Activated CD8-positive, alpha-beta memory T cell treated with anti-CD3 and anti-CD28 coated beads for 36 hours (primary cell): Measurements from ENCODE around the gene SLC36A2. TPM values are rescaled to one million over a fixed set of nuclear protein-coding genes. Genes with fewer than 3 reads are reported as not detected.
"Not testable (repeated sequence)": the region's sequence is repeated elsewhere in the genome, so short reads cannot be mapped to it uniquely, and the experiment has no call there.

ENCODE experiments used
- CTCF ChIA-PET: fragments of 350-600 bp; sonication (Branson Sonifier 250); formaldehyde crosslinking; loops from one replicate; lab custom pipeline; 2021; ENCODE audit warnings: antibody characterized with exemption; lab: Charles Lee
- POLR2A ChIA-PET: fragments of 350-600 bp; sonication (Branson Sonifier 250); formaldehyde crosslinking; loops from one replicate; lab custom pipeline; 2021; ENCODE audit warnings: antibody characterized with exemption; lab: Charles Lee
- total RNA-seq, 2 experiments: library from RNA; stranded (reverse); gene quantifications; one replicate each; pipeline ENCODE4 v1.2.3, GENCODE V29; 2021

Gene SLC36A2
- total RNA-seq, 2 experiments from 2014 or later: not detected

- CTCF ChIA-PET: interaction anchor here (0.6 kb wide), 1 partner anchor 23 kb away, joined by 4 read pairs; no protein-coding TSS in a partner anchor
Measured at GRCh38 chr5:151332857-151333256, 14.5 kb downstream of the SLC36A2 start.

GRCh38 chr5:151328734-151329133 is 18.6 kb downstream of the SLC36A2 start:
- ChIA-PET POLR2A (no interaction called here), CTCF (no interaction called here)

More at GRCh38 chr5:151332857-151333256, 14.5 kb downstream of the SLC36A2 start:
- POLR2A ChIA-PET: no interaction called here

- POLR2A ChIA-PET: no interaction called here
- CTCF ChIA-PET: no interaction called here
Measured at GRCh38 chr5:151327585-151327984, 19.8 kb downstream of the SLC36A2 start.

GRCh38 chr5:151326266-151326665 is 21.1 kb downstream of the SLC36A2 start:
- ChIA-PET CTCF (no interaction called here), POLR2A (no interaction called here)

GRCh38 chr5:151320481-151320880 is 26.9 kb downstream of the SLC36A2 start:
- ChIA-PET CTCF (no interaction called here), POLR2A (no interaction called here)

- POLR2A ChIA-PET: no interaction called here
- CTCF ChIA-PET: no interaction called here
Measured at GRCh38 chr5:151318850-151319732, 28.3 kb downstream of the SLC36A2 start.

GRCh38 chr5:151317871-151318270 is 29.5 kb downstream of the SLC36A2 start:
- POLR2A ChIA-PET: interaction anchor here (0.7 kb wide), 1 partner anchor 13 kb away, joined by 3 read pairs; no protein-coding TSS in a partner anchor

GRCh38 chr5:151315998-151316597 is 31.3 kb downstream of the SLC36A2 start:
- ChIA-PET CTCF (interaction anchor here (0.6 to 1.6 kb wide), 4 partner anchors 14 to 334 kb away, joined by 3 to 6 read pairs (median 3); no protein-coding TSS in a partner anchor), POLR2A (no interaction called here)

More at GRCh38 chr5:151317871-151318270, 29.5 kb downstream of the SLC36A2 start:
- CTCF ChIA-PET: no interaction called here

GRCh38 chr5:151313357-151313756 is 34.0 kb downstream of the SLC36A2 start:
- ChIA-PET CTCF (interaction anchor here (0.7 kb wide), 1 partner anchor 60 kb away, joined by 3 read pairs; no protein-coding TSS in a partner anchor), POLR2A (no interaction called here)

- POLR2A ChIA-PET: no interaction called here
Measured at GRCh38 chr5:151312756-151313324, 34.5 kb downstream of the SLC36A2 start.

GRCh38 chr5:151310932-151311331 is 36.4 kb downstream of the SLC36A2 start:
- CTCF ChIA-PET: interaction anchor here (1.8 kb wide), 1 partner anchor 10 kb away, joined by 3 read pairs; no protein-coding TSS in a partner anchor
- POLR2A ChIA-PET: no interaction called here

More at GRCh38 chr5:151312756-151313324, 34.5 kb downstream of the SLC36A2 start:
- CTCF ChIA-PET: interaction anchor here (1.8 kb wide), 1 partner anchor 12 kb away, joined by 3 read pairs; no protein-coding TSS in a partner anchor

- CTCF ChIA-PET, POLR2A ChIA-PET: not testable (repeated sequence)
Measured at GRCh38 chr5:151309821-151310220, 37.5 kb downstream of the SLC36A2 start.

- CTCF ChIA-PET, POLR2A ChIA-PET: not testable (repeated sequence)
Measured at GRCh38 chr5:151309266-151309665, 38.1 kb downstream of the SLC36A2 start.

GRCh38 chr5:151303666-151304065 is 43.7 kb downstream of the SLC36A2 start, which contains the start of gene SLC36A3:
Gene SLC36A3 (minus strand): TSS chr5:151303766. CDS start chr5:151303354, 412 bp downstream.
- ChIA-PET CTCF (no interaction called here), POLR2A (no interaction called here)

- ChIA-PET CTCF (interaction anchor here (0.7 to 1.5 kb wide), 2 partner anchors 10 to 87 kb away, joined by 3 to 5 read pairs; no protein-coding TSS in a partner anchor), POLR2A (no interaction called here)
Measured at GRCh38 chr5:151298063-151298855, 49.1 kb downstream of the SLC36A2 start.

- CTCF ChIA-PET: no interaction called here
- POLR2A ChIA-PET: no interaction called here
Measured at GRCh38 chr5:151296974-151297373, 50.4 kb downstream of the SLC36A2 start.

GRCh38 chr5:151296478-151296830 is 50.9 kb downstream of the SLC36A2 start:
- ChIA-PET POLR2A (no interaction called here), CTCF (interaction anchor here (0.5 kb wide), 1 partner anchor 70 kb away, joined by 3 read pairs; no protein-coding TSS in a partner anchor)

- ChIA-PET CTCF (interaction anchor here (0.5 kb wide), 1 partner anchor 69 kb away, joined by 3 read pairs; no protein-coding TSS in a partner anchor), POLR2A (no interaction called here)
Measured at GRCh38 chr5:151295791-151296477, 51.4 kb downstream of the SLC36A2 start.
